Measurements from ENCODE around the gene SHISA7.

Gene SHISA7

GRCh38 chr19:55385724-55386492 is 57.2 kb downstream of the SHISA7 start, which contains the start of gene RPL28:
Gene RPL28, plus strand, starts transcription at chr19:55385932. Its CDS starts 426 bp downstream, at chr19:55386358.
- peak; percentile 94 for DNase-seq

GRCh38 chr19:55384920-55385723 is 58.0 kb downstream of the SHISA7 start:
- peak; percentile 94 for DNase-seq

GRCh38 chr19:55384131-55384919 is 58.8 kb downstream of the SHISA7 start, which contains the start of gene TMEM238:
Gene TMEM238, minus strand, starts transcription at chr19:55384292. Its CDS starts 33 bp downstream, at chr19:55384259.
- no peak for DNase-seq

GRCh38 chr19:55383279-55384130 is 59.6 kb downstream of the SHISA7 start:
- DNase-seq: no peak

GRCh38 chr19:55382522-55383054 is 60.5 kb downstream of the SHISA7 start:
- DNase-seq: no peak

- DNase-seq: no peak
Observed at GRCh38 chr19:55382013-55382412, 61.1 kb downstream of the SHISA7 start.

GRCh38 chr19:55379174-55379573 is 63.9 kb downstream of the SHISA7 start:
- peak; percentile 18 for DNase-seq

Measured in SHP77 treated with DMSO at 0.1 percent for 48 hours (cell line).